Measurements from ENCODE around the gene DNM3. TPM values are rescaled to one million over a fixed set of nuclear protein-coding genes. Genes with fewer than 3 reads are reported as not detected.

The DNM3 gene
- total RNA-seq, 1 experiment from 2014 or later = 0.71 TPM

- H3K27ac ChIP-seq (ENCODE audit: low read depth, low read length, poor library complexity, severe bottlenecking) = no peak overlapping the region
- TF ChIP-seq CTCF (conservative IDR thresholded peaks at IDR 0.05; ENCODE audit: low read depth, low read length) (no peak), EZH2 (IDR thresholded peaks at IDR 0.05; ENCODE audit: borderline replicate concordance, low read depth, low read length, poor library complexity, severe bottlenecking) (no peak)
- ChIA-PET POLR2A (ENCODE audit: low non-redundant PET) (no interaction called here), CTCF (no interaction called here)
- peaks cover 7% of the 10 kb centered on the region for H3K4me1 ChIP-seq (ENCODE audit: insufficient read depth, low read length, poor library complexity, severe bottlenecking)
- H3K27me3 ChIP-seq (replicated peaks; ENCODE audit: insufficient read depth, low read depth, low read length, poor library complexity) = no peaks in the 10 kb centered on the region
- no peak for DNase-seq (ENCODE audit: low spot score)
- H3K9me3 ChIP-seq (ENCODE audit: low read depth, low read length, poor library complexity, severe bottlenecking) = no peaks in the 10 kb centered on the region
- H3K4me3 ChIP-seq (ENCODE audit: low read depth, low read length, poor library complexity, severe bottlenecking) = no peak overlapping the region
- H3K36me3 ChIP-seq (ENCODE audit: insufficient read depth, low read length, poor library complexity, severe bottlenecking) = no peaks in the 10 kb centered on the region
- BruUV-seq (replicated peaks) = no TSS peak
- intact Hi-C loops (cut with micrococcal nuclease; ENCODE audit: unreplicated experiment) = no loop called here
Measured at GRCh38 chr1:172388490-172388889, 547.2 kb downstream of the DNM3 start.

- ChIA-PET CTCF (interaction anchor here (0.8 kb wide), 1 partner anchor 1724 kb away, joined by 3 read pairs; no protein-coding TSS in a partner anchor), POLR2A (ENCODE audit: low non-redundant PET) (no interaction called here)
- intact Hi-C loops (cut with micrococcal nuclease; ENCODE audit: unreplicated experiment) = no loop called here
- no peaks in the 10 kb centered on the region for H3K27me3 ChIP-seq (replicated peaks; ENCODE audit: insufficient read depth, low read depth, low read length, poor library complexity)
- no peak overlapping the region for H3K27ac ChIP-seq (ENCODE audit: low read depth, low read length, poor library complexity, severe bottlenecking)
- BruUV-seq (replicated peaks) = no TSS peak
- no peak for DNase-seq (ENCODE audit: low spot score)
- H3K36me3 ChIP-seq (ENCODE audit: insufficient read depth, low read length, poor library complexity, severe bottlenecking) = no peaks in the 10 kb centered on the region
- no peak overlapping the region for H3K4me3 ChIP-seq (ENCODE audit: low read depth, low read length, poor library complexity, severe bottlenecking)
- no peaks in the 10 kb centered on the region for H3K9me3 ChIP-seq (ENCODE audit: low read depth, low read length, poor library complexity, severe bottlenecking)
- no peak for TF ChIP-seq EZH2 (IDR thresholded peaks at IDR 0.05; ENCODE audit: borderline replicate concordance, low read depth, low read length, poor library complexity, severe bottlenecking)
- no peaks in the 10 kb centered on the region for H3K4me1 ChIP-seq (ENCODE audit: insufficient read depth, low read length, poor library complexity, severe bottlenecking)
Measured at GRCh38 chr1:172390301-172390682, 549.0 kb downstream of the DNM3 start.

GRCh38 chr1:172390683-172391551 lies 549.6 kb downstream of the DNM3 start:
- no peak overlapping the region for H3K4me3 ChIP-seq (ENCODE audit: low read depth, low read length, poor library complexity, severe bottlenecking)
- no peak overlapping the region for H3K27ac ChIP-seq (ENCODE audit: low read depth, low read length, poor library complexity, severe bottlenecking)
- intact Hi-C loops (cut with micrococcal nuclease; ENCODE audit: unreplicated experiment) = no loop called here
- ChIA-PET CTCF (interaction anchor here (0.8 kb wide), 1 partner anchor 1723 kb away, joined by 3 read pairs; no protein-coding TSS in a partner anchor), POLR2A (ENCODE audit: low non-redundant PET) (no interaction called here)
- no peaks in the 10 kb centered on the region for H3K27me3 ChIP-seq (replicated peaks; ENCODE audit: insufficient read depth, low read depth, low read length, poor library complexity)
- no peak for DNase-seq (ENCODE audit: low spot score)
- no TSS peak for BruUV-seq (replicated peaks)
- H3K36me3 ChIP-seq (ENCODE audit: insufficient read depth, low read length, poor library complexity, severe bottlenecking) = no peaks in the 10 kb centered on the region
- no peaks in the 10 kb centered on the region for H3K9me3 ChIP-seq (ENCODE audit: low read depth, low read length, poor library complexity, severe bottlenecking)
- TF ChIP-seq EZH2 (IDR thresholded peaks at IDR 0.05; ENCODE audit: borderline replicate concordance, low read depth, low read length, poor library complexity, severe bottlenecking) = no peak
- no peak for TF ChIP-seq CTCF (conservative IDR thresholded peaks at IDR 0.05; ENCODE audit: low read depth, low read length)
- no peaks in the 10 kb centered on the region for H3K4me1 ChIP-seq (ENCODE audit: insufficient read depth, low read length, poor library complexity, severe bottlenecking)

All from A673 (cell line).